Measurements from ENCODE around the gene NOL6.
"Not testable (repeated sequence)": the region's sequence is repeated elsewhere in the genome, so short reads cannot be mapped to it uniquely, and the experiment has no call there.

The NOL6 gene

GRCh38 chr9:33431420-33431819, 42.3 kb downstream of the NOL6 start:
- DNase-seq: no peak

- no peak for DNase-seq
Observed at GRCh38 chr9:33430942-33431341, 42.8 kb downstream of the NOL6 start.

GRCh38 chr9:33429256-33429985, 44.3 kb downstream of the NOL6 start:
- no peak for DNase-seq

- DNase-seq: peak; percentile 38
Observed at GRCh38 chr9:33426843-33427293, 46.9 kb downstream of the NOL6 start.

GRCh38 chr9:33425128-33425533, 48.6 kb downstream of the NOL6 start:
- DNase-seq: no peak

GRCh38 chr9:33424492-33424891, 49.2 kb downstream of the NOL6 start:
- DNase-seq: not testable (repeated sequence)

- DNase-seq: not testable (repeated sequence)
Observed at GRCh38 chr9:33424043-33424442, 49.7 kb downstream of the NOL6 start.

- no peak for DNase-seq
Observed at GRCh38 chr9:33419708-33420303, 53.9 kb downstream of the NOL6 start.

GRCh38 chr9:33418090-33418489, 55.6 kb downstream of the NOL6 start:
- DNase-seq: no peak

- DNase-seq: peak; percentile 37
Observed at GRCh38 chr9:33416996-33417395, 56.7 kb downstream of the NOL6 start.

GRCh38 chr9:33415501-33416038, 58.2 kb downstream of the NOL6 start:
- DNase-seq: peak; percentile 89

- DNase-seq: no peak
Observed at GRCh38 chr9:33414889-33415500, 58.7 kb downstream of the NOL6 start.

GRCh38 chr9:33414268-33414667, 59.5 kb downstream of the NOL6 start:
- DNase-seq: no peak

Data from activated naive CD4-positive, alpha-beta T cell treated with Interleukin-2 at 50 U/mL for 16 hours (primary cell).